KOPT-K1 (cell line): ENCODE measurements around the gene TMEM134.
A peak's percentile ranks its signal among the peaks of the same experiment; 100 is the strongest.
"Not testable (repeated sequence)": the region's sequence is repeated elsewhere in the genome, so short reads cannot be mapped to it uniquely, and the experiment has no call there.

Experiments
- H3K27ac ChIP-seq: fragments of 200-600 bp; sonication (generic); 2 replicates; pipeline ENCODE4 v1.5.1; 2016; ENCODE audit warnings: antibody characterized with exemption, mild to moderate bottlenecking, low read depth, low read length; ENCODE audit not compliant: poor library complexity, severe bottlenecking
- H3K36me3 ChIP-seq: fragments of 200-600 bp; sonication (generic); 2 replicates; pipeline ENCODE4 v1.5.1; 2017; ENCODE audit warnings: antibody characterized with exemption, mild to moderate bottlenecking, low read length, moderate library complexity; ENCODE audit not compliant: insufficient read depth
- H3K9me3 ChIP-seq: fragments of 200-600 bp; sonication (generic); 2 replicates; pipeline ENCODE4 v1.5.1; 2017; ENCODE audit warnings: antibody characterized with exemption, low read length, mild to moderate bottlenecking; ENCODE audit not compliant: insufficient read depth, poor library complexity, severe bottlenecking

The TMEM134 gene

GRCh38 chr11:67493548-67494370, 24.7 kb upstream of the TMEM134 start:
- Histone ChIP-seq H3K27ac (no peak overlapping the region), H3K36me3 (peaks cover 98% of the 10 kb centered on the region), H3K9me3 (no peaks in the 10 kb centered on the region)

GRCh38 chr11:67492801-67493547, 23.9 kb upstream of the TMEM134 start:
- H3K36me3 ChIP-seq: peaks cover 98% of the 10 kb centered on the region
- no peaks in the 10 kb centered on the region for H3K9me3 ChIP-seq

GRCh38 chr11:67492069-67492727, 23.1 kb upstream of the TMEM134 start:
- no peaks in the 10 kb centered on the region for H3K9me3 ChIP-seq
- H3K27ac ChIP-seq: no peak overlapping the region
- H3K36me3 ChIP-seq: peaks cover 98% of the 10 kb centered on the region

More at GRCh38 chr11:67492801-67493547, 23.9 kb upstream of the TMEM134 start:
- no peak overlapping the region for H3K27ac ChIP-seq

GRCh38 chr11:67491276-67492068, 22.4 kb upstream of the TMEM134 start:
- Histone ChIP-seq H3K27ac (no peak overlapping the region), H3K9me3 (no peaks in the 10 kb centered on the region), H3K36me3 (peaks cover 98% of the 10 kb centered on the region)

GRCh38 chr11:67490727-67491065, 21.6 kb upstream of the TMEM134 start:
- H3K36me3 ChIP-seq: peaks cover 92% of the 10 kb centered on the region
- no peaks in the 10 kb centered on the region for H3K9me3 ChIP-seq
- H3K27ac ChIP-seq: no peak overlapping the region

- Histone ChIP-seq H3K9me3 (no peaks in the 10 kb centered on the region), H3K36me3 (peaks cover 86% of the 10 kb centered on the region), H3K27ac (no peak overlapping the region)
Observed at GRCh38 chr11:67489885-67490726, 21.1 kb upstream of the TMEM134 start.

- H3K36me3 ChIP-seq: peaks cover 80% of the 10 kb centered on the region
- H3K27ac ChIP-seq: no peak overlapping the region
Observed at GRCh38 chr11:67489203-67489884, 20.3 kb upstream of the TMEM134 start.

GRCh38 chr11:67486481-67487195, 17.6 kb upstream of the TMEM134 start:
- no peaks in the 10 kb centered on the region for H3K9me3 ChIP-seq
- peaks cover 53% of the 10 kb centered on the region for H3K36me3 ChIP-seq
- H3K27ac ChIP-seq: peak overlapping the region; percentile 99

More at GRCh38 chr11:67489203-67489884, 20.3 kb upstream of the TMEM134 start:
- no peaks in the 10 kb centered on the region for H3K9me3 ChIP-seq

- Histone ChIP-seq H3K27ac (peak overlapping the region; percentile 99), H3K36me3 (peaks cover 46% of the 10 kb centered on the region)
Observed at GRCh38 chr11:67485873-67486361, 16.9 kb upstream of the TMEM134 start.

GRCh38 chr11:67484847-67485311, 15.8 kb upstream of the TMEM134 start:
- peak overlapping the region; percentile 99 for H3K27ac ChIP-seq
- H3K9me3 ChIP-seq: no peaks in the 10 kb centered on the region
- H3K36me3 ChIP-seq: peaks cover 35% of the 10 kb centered on the region

More at GRCh38 chr11:67485873-67486361, 16.9 kb upstream of the TMEM134 start:
- not testable (repeated sequence) for H3K9me3 ChIP-seq

- Histone ChIP-seq H3K9me3 (no peaks in the 10 kb centered on the region), H3K27ac (peak overlapping the region; percentile 99), H3K36me3 (peaks cover 27% of the 10 kb centered on the region)
Observed at GRCh38 chr11:67483831-67484665, 15.0 kb upstream of the TMEM134 start.
